Ovary (tissue), 9 donors: Measurements from ENCODE around the gene ARHGEF25. TPM values are rescaled to one million over a fixed set of nuclear protein-coding genes. Genes with fewer than 3 reads are reported as not detected.
A peak's percentile ranks its signal among the peaks of the same experiment; 100 is the strongest.

Source experiments
- DNase-seq, 5 donors: peaks; one replicate each; pipeline ENCODE4 v3.0.0-alpha.2; 2019 to 2020
- H3K27ac ChIP-seq, 2 donors: fragments of 200-600 bp; one replicate each; pipeline versions ENCODE4 v1.5.1 to v1.8.0; 2019 to 2022
- H3K27me3 ChIP-seq: fragments of 200-600 bp; one replicate; pipeline ENCODE4 v1.8.0; 2022
- H3K36me3 ChIP-seq: fragments of 200-600 bp; sonication (generic); one replicate; pipeline ENCODE4 v1.5.1; 2019
- H3K4me1 ChIP-seq: one replicate; pipeline ENCODE4 v1.8.1; 2013; ENCODE audit warnings: mild to moderate bottlenecking, moderate library complexity; ENCODE audit not compliant: insufficient read depth
- H3K4me3 ChIP-seq: fragments of 200-600 bp; sonication (generic); one replicate; pipeline ENCODE4 v1.5.1; 2017
- H3K9me3 ChIP-seq, 2 donors: fragments of 200-600 bp in 1 of 2; sonication (generic) in 1 of 2; one replicate each; pipeline versions ENCODE4 v1.5.1 to v1.8.1; 2013 to 2019; ENCODE audit warnings: mild to moderate bottlenecking in 1 of 2, moderate library complexity in 1 of 2
- EP300 ChIP-seq: sonication (generic); formaldehyde crosslinking; IDR thresholded peaks from one replicate; pipeline ENCODE4 v1.6.1; 2017; ENCODE audit warnings: antibody characterized with exemption
- POLR2A ChIP-seq: fragments of 450-650 bp; IDR thresholded peaks from one replicate; pipeline ENCODE4 v1.6.1; 2017; ENCODE audit warnings: antibody characterized with exemption, mild to moderate bottlenecking, moderate library complexity
- WGBS, 3 donors: extraction: QIAGEN DNeasy Blood & Tissue Kit in 1 of 3; methylation state at CpG; one replicate each; pipeline versions ENCODE4 v1.1.5 to v1.1.7; 2013 to 2017; 5-methylcytosine and 5-hydroxymethylcytosine counted together
- intact Hi-C, 4 donors: fragments of 100-400 bp; cut with DNase I; formaldehyde crosslinking; loops; one replicate each; pipeline versions ENCODE4 v1.11.0 to v1.15.1; 2022 to 2023
- polyA plus RNA-seq, 2 donors: library from polyadenylated mRNA; stranded (reverse); fragments of 200-250 nt in 1 of 2; fragments of 350-450 nt in 1 of 2; fragmentation: Illumina TruSeq in 1 of 2; extraction: RNeasy Lipid Tissue Mini Kit (QIAGEN cat#74804) in 1 of 2; gene quantifications; one replicate each; pipeline ENCODE4 v1.2.3, GENCODE V29; 2013 to 2014
- total RNA-seq, 7 donors: library from RNA; depleted of rRNA in 2 of 7; stranded (reverse); fragments of >200 nt in 2 of 7; fragmentation: NEBNext Ultra II Directional in 3 of 7; extraction: Animal tissue kit (Norgen Biotek cat#: 25700) in 3 of 7; gene quantifications; one replicate each; pipeline versions ENCODE4 v1.1.0 to v1.2.4, GENCODE V29; 2016 to 2023
- TF ChIP-seq, protein P1 (sequence below), 3 donors: fragments of 450-650 bp in 2 of 3; fragments of 200-600 bp in 1 of 3; IDR thresholded peaks; one replicate each; pipeline versions ENCODE4 v1.5.1 to v1.8.0; 2016 to 2022; ENCODE audit warnings: antibody characterized with exemption in 3 of 3, mild to moderate bottlenecking in 1 of 3
- donor health status: DM: no; HTN: no; CAD: no; lungs with moderate emphysema.
- donor health status: DM: no; HTN: no; CAD: no.
- donor health status: Bipolar disorder and iron deficiency.
- donor health status: DM: yes; HTN: yes; CAD: no.
- donor health status: DM: no; HTN: no; CAD: no.
- donor health status: DM: yes; HTN: yes; CAD: no.

The ARHGEF25 gene
- total and polyA plus RNA-seq, 9 donors = 22.1 to 48.8 (median 38.7) TPM

DNA sequence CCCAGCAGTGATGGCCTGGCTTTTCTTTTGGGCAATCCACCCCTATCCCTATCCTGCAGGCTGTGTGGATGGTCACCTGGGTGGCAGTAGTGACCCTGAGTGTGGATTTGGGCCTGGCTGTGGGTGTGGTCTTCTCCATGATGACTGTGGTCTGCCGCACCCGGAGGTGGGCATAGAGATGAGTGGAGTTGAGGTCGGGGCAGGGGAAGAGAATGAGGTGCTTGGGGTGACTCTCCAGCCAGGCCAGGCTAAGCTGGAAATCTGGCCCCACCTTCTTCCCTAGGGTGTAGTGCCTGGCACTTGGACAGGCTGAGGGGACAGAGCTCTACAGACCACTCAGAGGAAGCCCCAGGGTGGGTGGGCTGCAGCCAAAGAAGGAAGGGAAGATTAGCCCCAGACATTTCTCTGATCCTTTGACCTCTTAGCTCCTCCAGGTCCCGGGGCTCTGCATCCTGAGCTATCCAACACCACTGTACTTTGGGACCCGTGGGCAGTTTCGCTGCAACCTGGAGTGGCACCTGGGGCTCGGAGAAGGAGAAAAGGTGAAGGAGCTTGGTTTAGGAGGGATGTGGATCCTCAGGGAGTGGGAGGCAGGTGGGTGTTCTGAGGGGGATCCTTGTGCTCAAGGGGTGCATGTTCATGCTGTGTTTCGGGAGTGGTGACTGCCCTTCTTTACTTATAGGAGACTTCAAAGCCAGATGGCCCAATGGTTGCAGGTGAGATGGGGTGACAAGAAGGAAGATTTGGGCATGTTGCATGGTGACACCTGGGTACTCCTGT lies 13.4 kb downstream of the ARHGEF25 start:
- Histone ChIP-seq H3K4me3 (no peak overlapping the region), H3K4me1 (peaks cover 7% of the 10 kb centered on the region), H3K9me3 (no peaks in the 10 kb centered on the region), H3K36me3 (no peaks in the 10 kb centered on the region), H3K27me3 (no peaks in the 10 kb centered on the region), H3K27ac (no peak overlapping the region)
- no peak for DNase-seq
- TF ChIP-seq POLR2A = no peak
- TF ChIP-seq EP300 = no peak
- TF ChIP-seq, protein P1, sequence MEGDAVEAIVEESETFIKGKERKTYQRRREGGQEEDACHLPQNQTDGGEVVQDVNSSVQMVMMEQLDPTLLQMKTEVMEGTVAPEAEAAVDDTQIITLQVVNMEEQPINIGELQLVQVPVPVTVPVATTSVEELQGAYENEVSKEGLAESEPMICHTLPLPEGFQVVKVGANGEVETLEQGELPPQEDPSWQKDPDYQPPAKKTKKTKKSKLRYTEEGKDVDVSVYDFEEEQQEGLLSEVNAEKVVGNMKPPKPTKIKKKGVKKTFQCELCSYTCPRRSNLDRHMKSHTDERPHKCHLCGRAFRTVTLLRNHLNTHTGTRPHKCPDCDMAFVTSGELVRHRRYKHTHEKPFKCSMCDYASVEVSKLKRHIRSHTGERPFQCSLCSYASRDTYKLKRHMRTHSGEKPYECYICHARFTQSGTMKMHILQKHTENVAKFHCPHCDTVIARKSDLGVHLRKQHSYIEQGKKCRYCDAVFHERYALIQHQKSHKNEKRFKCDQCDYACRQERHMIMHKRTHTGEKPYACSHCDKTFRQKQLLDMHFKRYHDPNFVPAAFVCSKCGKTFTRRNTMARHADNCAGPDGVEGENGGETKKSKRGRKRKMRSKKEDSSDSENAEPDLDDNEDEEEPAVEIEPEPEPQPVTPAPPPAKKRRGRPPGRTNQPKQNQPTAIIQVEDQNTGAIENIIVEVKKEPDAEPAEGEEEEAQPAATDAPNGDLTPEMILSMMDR (IDR thresholded peaks at IDR 0.05) = no peak
- intact Hi-C loops = loop anchor here in 2 of 4 donors (5.0 to 10.0 kb wide), 2 partner anchors 167 to 170 kb away; partner anchors contain the start of genes GLI1 (in 2 of the 2) and INHBE (in 2 of the 2)
- whole genome bisulfite sequencing, 3 donors = 79 to 84% (median 82%) methylated on average over 8 of the region's 8 CpGs

DNA sequence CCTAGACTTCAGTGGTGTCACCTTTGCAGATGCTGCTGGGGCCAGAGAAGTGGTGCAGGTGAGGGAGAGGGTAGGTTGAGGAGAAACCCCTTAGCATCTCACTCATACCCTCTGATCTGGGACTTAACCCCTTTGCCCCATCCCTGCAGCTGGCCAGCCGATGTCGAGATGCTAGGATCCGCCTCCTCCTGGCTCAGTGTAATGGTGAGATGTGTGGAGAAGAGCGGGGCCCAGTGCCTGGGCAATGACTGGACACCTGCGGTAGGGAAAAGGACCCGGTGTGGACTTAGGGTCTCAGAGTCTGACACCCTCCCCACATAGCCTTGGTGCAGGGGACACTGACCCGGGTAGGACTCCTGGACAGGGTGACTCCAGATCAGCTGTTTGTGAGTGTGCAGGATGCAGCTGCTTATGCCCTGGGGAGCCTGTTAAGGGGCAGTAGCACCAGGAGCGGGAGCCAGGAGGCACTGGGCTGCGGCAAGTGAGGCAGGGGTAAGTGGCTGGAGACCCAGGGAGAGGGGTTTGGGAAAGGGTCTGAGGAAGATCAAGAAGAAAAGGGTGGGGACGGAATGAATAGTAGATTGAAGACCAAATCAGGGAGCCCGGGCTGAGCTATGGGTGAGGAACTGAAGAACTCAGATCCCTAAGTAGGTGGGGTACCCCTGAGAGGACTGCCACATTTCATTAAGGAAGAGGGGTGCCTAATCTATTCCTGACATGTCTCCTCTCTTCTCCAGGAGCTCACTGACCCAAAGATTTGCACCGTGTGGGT lies 14.2 kb downstream of the ARHGEF25 start:
- Histone ChIP-seq H3K36me3 (no peaks in the 10 kb centered on the region), H3K27ac (no peak overlapping the region), H3K4me1 (peaks cover 7% of the 10 kb centered on the region), H3K27me3 (no peaks in the 10 kb centered on the region), H3K4me3 (no peak overlapping the region), H3K9me3 (no peaks in the 10 kb centered on the region)
- no peak for TF ChIP-seq POLR2A
- no peak for TF ChIP-seq EP300
- TF ChIP-seq, protein P1 (IDR thresholded peaks at IDR 0.05) = no peak
- no peak for DNase-seq
- 85 to 87% (median 87%) methylated on average over 12 of the region's 12 CpGs for WGBS, 3 donors
- intact Hi-C loops = loop anchor here in 2 of 4 donors (5.0 to 10.0 kb wide), 2 partner anchors 168 to 171 kb away; partner anchors contain the start of genes GLI1 (in 2 of the 2) and INHBE (in 2 of the 2)

DNA sequence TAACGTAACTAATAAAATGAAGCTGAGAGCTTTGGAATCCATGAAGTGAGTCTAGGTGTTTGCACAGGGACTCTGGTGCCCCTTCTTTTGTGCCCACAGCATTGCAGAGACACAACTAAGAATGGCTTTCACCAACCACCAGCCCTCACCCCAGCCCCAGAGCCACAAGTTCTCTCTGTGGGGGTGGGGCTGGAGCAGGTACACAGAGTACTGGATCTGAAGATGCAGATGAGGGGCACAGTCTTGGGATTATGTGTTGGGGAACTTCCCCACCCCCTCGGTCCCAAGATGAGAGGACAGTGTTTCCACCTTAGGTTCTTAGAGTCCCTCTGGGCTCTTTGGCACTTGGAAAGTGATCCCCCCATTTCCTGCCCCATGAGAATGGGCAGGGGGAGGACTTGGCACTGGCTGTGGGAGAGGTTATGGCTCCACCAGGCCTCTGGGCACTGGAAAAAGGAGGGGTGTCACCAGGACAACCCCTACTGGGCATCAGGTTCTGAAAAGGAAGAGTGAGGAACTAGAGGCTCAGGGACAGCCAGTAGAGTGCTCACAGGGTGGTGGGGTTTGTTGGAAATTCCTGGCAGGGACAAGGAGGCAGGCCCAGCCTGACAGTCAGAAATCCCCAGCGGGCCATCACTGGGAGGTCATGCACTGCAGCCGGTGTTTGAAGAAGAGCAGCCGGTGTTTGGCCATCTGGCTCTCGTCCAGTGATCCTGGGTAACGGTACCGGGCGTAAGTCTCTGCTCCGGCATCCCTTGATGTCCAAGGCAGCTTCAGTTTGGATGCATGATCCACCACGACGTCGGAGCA lies 15.1 kb downstream of the ARHGEF25 start:
- Histone ChIP-seq H3K27me3 (no peaks in the 10 kb centered on the region), H3K4me3 (no peak overlapping the region), H3K9me3 (no peaks in the 10 kb centered on the region), H3K27ac (no peak overlapping the region), H3K4me1 (peaks cover 5% of the 10 kb centered on the region), H3K36me3 (no peaks in the 10 kb centered on the region)
- WGBS, 3 donors = 41 to 50% (median 46%) methylated on average over 13 of the region's 13 CpGs
- TF ChIP-seq, protein P1 (IDR thresholded peaks at IDR 0.05) = no peak
- intact Hi-C loops = loop anchor here in 2 of 4 donors (5.0 to 10.0 kb wide), 2 partner anchors 169 to 172 kb away; partner anchors contain the start of genes GLI1 (in 2 of the 2) and INHBE (in 2 of the 2)
- peak in 2 of 5 donors; percentile 13 to 15 for DNase-seq

DNA sequence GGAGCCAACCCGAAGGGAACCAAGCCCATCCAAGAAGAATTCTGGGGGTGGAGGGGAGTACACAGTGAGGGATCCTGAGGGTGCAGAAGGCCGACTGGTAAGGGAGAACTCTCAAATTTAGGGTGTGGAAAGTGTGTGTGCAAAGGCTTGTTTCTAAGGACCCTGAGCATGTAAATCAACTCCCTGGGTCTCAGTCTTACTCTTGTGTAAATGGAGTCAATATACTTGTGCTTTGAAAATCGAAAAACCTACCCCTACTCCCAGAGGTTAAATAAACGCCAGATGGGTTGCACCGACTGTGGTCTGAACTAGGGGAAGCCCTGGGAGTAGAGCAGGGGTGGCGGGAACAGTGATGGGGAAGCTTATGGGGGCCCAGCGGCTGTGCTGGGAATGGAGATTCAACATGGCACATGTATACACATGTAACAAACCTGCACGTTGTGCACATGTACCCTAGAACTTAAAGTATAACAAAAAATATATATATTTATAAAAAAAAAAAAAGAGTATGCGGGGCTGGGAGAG lies 15.7 kb downstream of the ARHGEF25 start:
- TF ChIP-seq POLR2A (no peak), EP300 (no peak)
- TF ChIP-seq, protein P1 (IDR thresholded peaks at IDR 0.05) = no peak
- Histone ChIP-seq H3K36me3 (no peaks in the 10 kb centered on the region), H3K27ac (no peak overlapping the region), H3K9me3 (no peaks in the 10 kb centered on the region), H3K27me3 (no peaks in the 10 kb centered on the region), H3K4me3 (no peak overlapping the region), H3K4me1 (peaks cover 3% of the 10 kb centered on the region)
- WGBS, 3 donors = 42 to 47% (median 42%) methylated on average over 9 of the region's 9 CpGs
- intact Hi-C loops = loop anchor here in 2 of 4 donors (5.0 to 10.0 kb wide), 2 partner anchors 170 to 172 kb away; partner anchors contain the start of genes GLI1 (in 2 of the 2) and INHBE (in 2 of the 2)
- no peak for DNase-seq
